Endodermal cell (in vitro differentiated cells): ENCODE data around the gene ELFN1. TPM values are rescaled to one million over a fixed set of nuclear protein-coding genes. Genes with fewer than 3 reads are reported as not detected.
A peak's percentile ranks its signal among the peaks of the same experiment; 100 is the strongest.

ENCODE experiments used
- DNase-seq: peaks from one replicate; pipeline ENCODE4 v3.0.0-alpha.2; 2017
- H3K27ac ChIP-seq: 2 replicates; pipeline ENCODE4 v1.5.1; 2013; ENCODE audit warnings: mild to moderate bottlenecking, low read depth, low read length, moderate library complexity
- H3K27me3 ChIP-seq: 2 replicates; pipeline ENCODE4 v1.6.1; 2013; ENCODE audit warnings: mild to moderate bottlenecking, low read length, moderate library complexity; ENCODE audit not compliant: insufficient read depth, control insufficient read depth, poor library complexity, severe bottlenecking
- H3K36me3 ChIP-seq: 2 replicates; pipeline ENCODE4 v1.7.0; 2013; ENCODE audit warnings: mild to moderate bottlenecking, low read length, moderate library complexity; ENCODE audit not compliant: control insufficient read depth, insufficient read depth
- H3K4me1 ChIP-seq: one replicate; pipeline ENCODE4 v1.7.0; 2013; ENCODE audit warnings: low read length; ENCODE audit not compliant: control insufficient read depth, insufficient read depth
- H3K4me3 ChIP-seq: 2 replicates; pipeline ENCODE4 v1.5.1; 2013; ENCODE audit warnings: mild to moderate bottlenecking, low read length, moderate library complexity
- H3K9ac ChIP-seq: 2 replicates; pipeline ENCODE4 v1.6.1; 2013; ENCODE audit warnings: mild to moderate bottlenecking, low read length, moderate library complexity; ENCODE audit not compliant: poor library complexity, severe bottlenecking; ENCODE audit errors: extremely low read depth
- H3K9me3 ChIP-seq: 2 replicates; pipeline ENCODE4 v1.6.1; 2013; ENCODE audit warnings: mild to moderate bottlenecking, low read length, moderate library complexity; ENCODE audit not compliant: control insufficient read depth
- H3K27ac Mint-ChIP-seq: 2 replicates; pipeline ENCODE4 v1.8.0; 2020; ENCODE audit warnings: mixed read lengths
- H3K27me3 Mint-ChIP-seq: 2 replicates; pipeline ENCODE4 v1.8.0; 2021; ENCODE audit warnings: mild to moderate bottlenecking, mixed read lengths; ENCODE audit not compliant: insufficient read depth
- H3K36me3 Mint-ChIP-seq: 2 replicates; pipeline ENCODE4 v1.8.0; 2020; ENCODE audit warnings: low read depth, mixed read lengths
- H3K4me1 Mint-ChIP-seq: 2 replicates; pipeline ENCODE4 v1.8.0; 2020; ENCODE audit warnings: mixed read lengths
- H3K4me3 Mint-ChIP-seq: 2 replicates; pipeline ENCODE4 v1.8.0; 2020; ENCODE audit warnings: mild to moderate bottlenecking, moderate library complexity, mixed read lengths
- H3K9me3 Mint-ChIP-seq: 2 replicates; pipeline ENCODE4 v1.8.0; 2020; ENCODE audit warnings: mild to moderate bottlenecking, mixed read lengths
- CTCF ChIP-seq: fragments of 200-600 bp; sonication (generic); conservative IDR thresholded peaks from 2 replicates; pipeline ENCODE4 v1.5.0; 2021; ENCODE audit warnings: antibody characterized with exemption, mild to moderate bottlenecking
- WGBS, 2 experiments: methylation state at CpG; one replicate each; pipeline versions ENCODE4 v1.1.5 to v1.1.7; 2013; ENCODE audit warnings: missing lambda C conversion rate in 2 of 2, mixed read lengths in 1 of 2; ENCODE audit not compliant: insufficient coverage in 1 of 2, insufficient read length in 1 of 2; 5-methylcytosine and 5-hydroxymethylcytosine counted together
- total RNA-seq, 2 donors: library from RNA; stranded (reverse); fragmentation: NEBNext Ultra II Directional in 1 of 2; extraction: Animal tissue kit (Norgen Biotek cat#: 25700) in 1 of 2; gene quantifications; 2 replicates in 1 of 2; 3 replicates in 1 of 2; pipeline ENCODE4 v1.2.1, GENCODE V29; 2021

Gene ELFN1
- total RNA-seq, 2 donors from 2014 or later = 2.1 to 5.0 TPM

DNA sequence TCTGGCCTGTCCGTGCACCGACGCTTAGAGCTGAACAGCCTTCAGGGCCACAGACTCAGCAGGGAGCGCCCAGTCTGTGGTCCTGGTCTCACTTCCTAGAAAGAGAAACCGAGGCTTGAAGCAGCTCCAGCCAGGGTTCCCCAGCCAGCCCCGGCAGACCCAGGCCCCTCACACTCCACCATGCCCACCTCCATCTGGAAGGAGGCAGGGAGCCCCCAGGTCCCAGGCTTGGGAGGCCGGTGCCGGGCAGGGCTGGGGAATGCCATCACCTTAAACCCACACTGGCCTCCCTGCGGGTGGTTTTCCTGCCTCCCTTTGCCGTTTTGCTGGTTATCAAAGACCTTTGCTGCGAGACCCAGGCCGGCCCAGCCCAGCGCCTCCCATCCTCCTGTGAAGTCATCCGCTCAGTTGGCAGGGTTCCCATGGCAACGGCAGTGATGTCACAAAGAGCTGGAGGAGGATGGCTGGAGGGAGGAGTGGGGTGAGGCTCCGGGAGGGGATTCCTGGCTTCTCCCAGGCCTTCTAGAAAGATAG, 24.0 kb downstream of the ELFN1 start:
- Mint-ChIP-seq H3K4me3 (no peak overlapping the region), H3K9me3 (peaks cover 3% of the 10 kb centered on the region), H3K27me3 (no peaks in the 10 kb centered on the region), H3K27ac (no peak overlapping the region), H3K36me3 (no peaks in the 10 kb centered on the region), H3K4me1 (peaks cover 1% of the 10 kb centered on the region)
- 53 to 61% methylated on average over 4 to 16 of the region's 16 CpGs for WGBS, 2 experiments
- Histone ChIP-seq H3K27me3 (no peaks in the 10 kb centered on the region), H3K9me3 (no peaks in the 10 kb centered on the region), H3K27ac (peak overlapping the region; percentile 68), H3K4me3 (no peak overlapping the region), H3K4me1 (no peaks in the 10 kb centered on the region), H3K36me3 (no peaks in the 10 kb centered on the region), H3K9ac (no peak overlapping the region)
- TF ChIP-seq CTCF = no peak
- DNase-seq = peak; percentile 95

- Mint-ChIP-seq H3K9me3 (peaks cover 5% of the 10 kb centered on the region), H3K27me3 (no peaks in the 10 kb centered on the region), H3K4me1 (peaks cover 1% of the 10 kb centered on the region), H3K4me3 (no peak overlapping the region), H3K27ac (no peak overlapping the region), H3K36me3 (no peaks in the 10 kb centered on the region)
- Histone ChIP-seq H3K9me3 (no peaks in the 10 kb centered on the region), H3K9ac (no peak overlapping the region), H3K4me3 (no peak overlapping the region), H3K27me3 (no peaks in the 10 kb centered on the region), H3K27ac (peak overlapping the region; percentile 55), H3K4me1 (no peaks in the 10 kb centered on the region), H3K36me3 (no peaks in the 10 kb centered on the region)
- TF ChIP-seq CTCF = no peak
- DNase-seq = peak; percentile 42
- 87 to 89% methylated on average over 26 to 31 of the region's 31 CpGs for WGBS, 2 experiments
Measured at GRCh38 chr7:1694611-1695511, 24.8 kb downstream of the ELFN1 start.

GRCh38 chr7:1695800-1696454, 25.9 kb downstream of the ELFN1 start:
- Mint-ChIP-seq H3K9me3 (peaks cover 12% of the 10 kb centered on the region), H3K4me1 (peaks cover 1% of the 10 kb centered on the region), H3K4me3 (no peak overlapping the region), H3K27ac (no peak overlapping the region), H3K27me3 (peaks cover under 1% of the 10 kb centered on the region), H3K36me3 (no peaks in the 10 kb centered on the region)
- Histone ChIP-seq H3K27ac (no peak overlapping the region), H3K9ac (no peak overlapping the region), H3K4me1 (no peaks in the 10 kb centered on the region), H3K9me3 (no peaks in the 10 kb centered on the region), H3K27me3 (no peaks in the 10 kb centered on the region), H3K36me3 (no peaks in the 10 kb centered on the region), H3K4me3 (no peak overlapping the region)
- TF ChIP-seq CTCF = no peak
- 92 to 93% methylated on average over 5 to 11 of the region's 11 CpGs for WGBS, 2 experiments
- DNase-seq = peak; percentile 43
